AG08395 (cell line): Measurements from ENCODE around the gene ATP6V1A.
"Not testable (repeated sequence)": the region's sequence is repeated elsewhere in the genome, so short reads cannot be mapped to it uniquely, and the experiment has no call there.

Source experiments
- DNase-seq: peaks from one replicate; pipeline ENCODE4 v3.0.0; 2012; ENCODE audit warnings: mixed read lengths, low spot score

The ATP6V1A gene

DNA sequence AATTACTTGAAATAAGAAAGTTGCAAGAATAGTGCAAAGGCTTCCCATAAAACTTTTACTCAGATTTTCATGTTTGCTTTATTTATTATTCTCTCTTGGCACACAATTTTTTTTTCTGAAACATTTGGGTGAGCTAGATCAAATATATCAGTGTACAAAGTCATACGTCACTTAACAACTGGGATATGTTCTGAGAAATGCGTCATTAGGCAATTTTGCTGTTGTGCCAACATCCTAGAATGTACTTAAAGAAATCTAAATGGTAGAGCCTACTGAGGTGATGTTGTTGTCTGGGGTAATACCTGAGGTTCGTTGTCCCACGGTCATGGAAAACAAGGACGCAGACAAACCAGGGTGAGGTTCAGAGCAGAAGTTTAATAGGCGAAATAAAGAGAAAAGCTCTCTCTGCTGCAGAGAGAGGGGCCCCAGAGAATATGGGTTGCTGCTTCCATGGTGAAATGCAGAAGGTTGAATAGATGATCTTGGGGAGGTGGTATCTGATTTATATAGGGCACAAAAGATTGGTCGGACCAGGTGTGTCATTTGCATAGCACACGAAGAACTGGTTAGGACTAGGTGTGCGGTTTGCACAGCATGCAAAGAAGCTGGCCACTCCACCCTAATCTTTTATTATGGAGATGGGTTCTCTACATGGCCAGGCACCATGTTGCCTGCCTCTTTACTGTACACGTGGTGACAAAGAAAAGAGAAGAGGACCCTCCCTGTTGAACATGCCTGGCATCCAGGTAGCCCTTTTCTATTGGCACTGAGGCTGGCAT, 82.9 kb downstream of the ATP6V1A start:
- no peak for DNase-seq

DNA sequence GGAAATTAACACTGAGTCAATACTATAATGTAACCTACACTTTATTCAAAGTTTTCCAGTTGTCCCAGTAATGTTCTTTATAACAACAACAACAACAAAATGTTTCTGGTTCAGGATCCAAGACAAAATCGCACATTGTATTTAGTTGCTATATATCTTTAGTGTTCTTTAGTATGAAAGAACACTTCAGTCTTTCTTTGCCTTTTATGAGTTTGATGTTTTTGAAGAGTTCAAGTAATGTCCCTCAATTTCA, 84.2 kb downstream of the ATP6V1A start:
- no peak for DNase-seq

DNA sequence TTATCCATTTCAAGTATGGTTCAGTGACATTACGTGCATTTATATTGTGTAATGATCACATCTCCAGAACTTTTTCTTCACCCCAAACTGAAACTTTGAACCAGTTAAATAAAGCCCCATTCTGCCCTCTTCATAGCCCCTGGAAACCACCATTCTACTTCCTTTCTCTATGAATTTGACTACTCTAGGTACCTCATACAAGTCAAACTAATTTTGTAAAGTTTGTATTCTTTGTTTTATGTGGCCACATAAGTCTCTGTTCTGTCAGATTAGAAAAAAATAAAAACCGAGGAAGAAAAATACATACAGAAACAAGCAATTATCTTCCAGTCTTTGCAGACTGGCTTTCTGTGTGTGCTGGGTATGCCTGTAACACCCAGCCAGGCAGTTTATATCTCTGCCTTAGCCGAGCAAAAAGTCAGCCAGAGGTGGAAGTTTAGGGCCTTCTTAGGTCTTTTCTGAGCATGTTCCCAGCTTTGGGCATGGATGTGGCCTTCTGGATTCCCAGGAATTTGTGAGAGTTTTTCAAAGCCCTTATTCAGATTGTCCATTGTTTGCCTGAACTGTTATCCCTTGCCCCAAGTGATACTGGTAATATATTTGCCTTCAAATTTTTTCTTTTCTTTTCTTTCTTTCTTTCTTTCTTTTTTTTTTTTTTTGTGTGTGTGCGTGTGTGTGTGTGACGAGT, 85.8 kb downstream of the ATP6V1A start:
- no peak for DNase-seq

DNA sequence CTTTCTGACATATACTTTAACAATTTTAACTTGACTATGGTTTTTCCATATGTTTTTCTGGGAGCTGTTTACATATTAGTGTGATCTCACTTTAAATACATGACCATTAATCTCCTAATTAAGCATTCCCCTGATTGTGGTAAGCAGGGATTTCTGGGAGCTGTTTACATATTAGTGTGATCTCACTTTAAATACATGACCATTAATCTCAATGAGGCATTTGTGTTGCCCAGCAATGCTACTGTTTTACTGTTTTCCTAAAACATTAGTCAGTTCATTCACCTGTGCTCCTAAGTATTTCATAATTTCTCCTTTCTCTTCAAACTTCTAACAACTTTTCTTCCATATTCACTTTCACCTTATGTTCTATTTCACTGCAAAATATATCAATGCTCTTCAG, 88.1 kb downstream of the ATP6V1A start:
- DNase-seq, result no peak

DNA sequence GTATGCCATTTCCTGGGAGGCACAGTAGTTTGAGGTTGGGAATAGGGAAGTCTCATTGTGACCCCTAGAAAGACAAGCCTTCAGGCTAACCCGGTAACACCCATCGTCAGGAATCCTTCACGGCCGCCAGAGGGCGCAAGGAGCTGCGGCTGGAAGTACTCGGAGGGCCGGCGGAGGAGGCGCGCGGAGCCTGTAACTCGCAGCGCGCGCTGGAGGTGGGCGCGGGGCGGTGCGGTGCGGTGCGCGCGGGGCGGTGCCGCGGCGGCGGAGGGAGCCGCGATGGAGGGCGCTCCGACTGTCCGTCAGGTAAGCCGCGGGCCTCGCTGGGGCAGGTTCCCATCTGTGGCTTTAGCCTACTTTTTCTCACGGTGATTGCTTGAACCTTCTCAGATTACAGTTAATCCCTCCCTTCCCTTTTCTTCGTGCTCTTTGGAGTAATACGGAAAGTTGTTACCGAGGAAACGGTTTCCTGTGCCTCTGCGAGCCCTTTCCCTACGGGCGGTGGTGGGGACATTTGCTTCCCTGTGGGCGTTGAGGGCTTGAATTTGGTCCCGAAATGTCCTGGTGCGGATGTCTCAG, 91.9 kb downstream of the ATP6V1A start, which contains the start of gene GRAMD1C:
Gene GRAMD1C, plus strand, starts transcription at position 158 of the 579 bp plus-strand sequence. Its CDS starts 122 bp downstream, at position 280.
- DNase-seq, result peak; percentile 85

DNA sequence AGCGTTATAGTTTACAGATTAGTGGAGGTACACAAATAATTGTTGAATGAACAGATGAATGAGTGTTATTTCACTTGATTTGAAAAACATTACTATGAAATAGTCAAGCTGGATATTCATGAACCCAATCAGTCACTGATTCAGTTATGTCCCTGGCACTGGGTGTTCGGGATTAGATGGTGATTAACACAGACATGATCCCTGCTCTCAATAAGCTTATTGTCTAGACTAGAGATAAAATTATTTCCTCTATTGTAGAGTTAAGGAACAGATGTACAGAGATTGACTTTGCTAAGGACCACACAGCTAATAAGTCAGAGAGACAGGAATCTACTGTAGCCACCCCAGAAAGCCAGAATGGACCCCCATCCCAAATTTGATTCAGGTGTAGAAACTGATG, 92.7 kb downstream of the ATP6V1A start:
- no peak for DNase-seq

DNA sequence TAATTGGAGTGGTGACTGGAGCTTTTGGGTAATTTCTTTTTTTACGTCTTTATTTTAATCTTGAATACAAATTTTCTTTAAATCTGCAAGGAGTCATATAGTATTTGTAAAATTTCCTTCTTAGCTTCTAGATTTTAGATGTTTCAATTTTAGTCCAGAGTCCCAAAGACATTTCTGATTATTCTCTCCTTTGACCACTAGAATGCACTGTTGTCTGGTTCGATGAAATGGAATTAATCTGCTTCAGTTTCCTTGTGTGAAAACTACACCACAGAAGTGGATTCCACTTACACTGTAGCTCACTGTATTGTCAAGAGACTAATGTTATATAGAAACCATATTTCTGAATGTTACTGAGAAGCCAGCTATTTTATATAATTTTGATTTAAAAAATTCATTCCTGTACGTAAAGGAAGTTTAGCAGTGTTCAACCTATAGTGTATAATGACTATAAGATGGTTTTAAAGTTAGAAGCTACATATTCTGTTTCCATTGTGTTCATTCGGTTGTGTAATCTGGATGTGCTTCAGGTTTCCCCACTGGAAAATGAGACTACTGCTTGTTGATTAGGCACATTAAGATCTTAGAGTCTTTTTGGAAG, 97.9 kb downstream of the ATP6V1A start:
- DNase-seq, result peak; percentile 60

DNA sequence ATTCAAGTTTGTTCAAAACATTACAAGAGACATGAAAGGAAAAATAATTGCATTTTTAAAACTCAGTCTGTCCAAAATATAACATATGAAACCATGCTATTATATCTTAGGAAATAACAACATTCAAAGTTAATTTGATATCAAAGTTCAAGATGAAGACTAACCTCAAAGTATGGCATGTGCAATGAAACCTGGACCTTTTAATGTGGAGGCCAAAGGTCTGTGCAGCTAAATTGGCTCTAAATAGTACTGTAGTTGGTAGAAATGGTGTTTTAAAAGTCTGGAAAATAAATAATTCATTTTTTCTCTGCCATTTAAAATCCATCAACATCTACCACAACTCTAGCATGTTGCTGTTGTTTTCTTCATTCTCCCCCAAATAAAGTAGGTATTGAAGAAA, 100.4 kb downstream of the ATP6V1A start:
- DNase-seq, result no peak

DNA sequence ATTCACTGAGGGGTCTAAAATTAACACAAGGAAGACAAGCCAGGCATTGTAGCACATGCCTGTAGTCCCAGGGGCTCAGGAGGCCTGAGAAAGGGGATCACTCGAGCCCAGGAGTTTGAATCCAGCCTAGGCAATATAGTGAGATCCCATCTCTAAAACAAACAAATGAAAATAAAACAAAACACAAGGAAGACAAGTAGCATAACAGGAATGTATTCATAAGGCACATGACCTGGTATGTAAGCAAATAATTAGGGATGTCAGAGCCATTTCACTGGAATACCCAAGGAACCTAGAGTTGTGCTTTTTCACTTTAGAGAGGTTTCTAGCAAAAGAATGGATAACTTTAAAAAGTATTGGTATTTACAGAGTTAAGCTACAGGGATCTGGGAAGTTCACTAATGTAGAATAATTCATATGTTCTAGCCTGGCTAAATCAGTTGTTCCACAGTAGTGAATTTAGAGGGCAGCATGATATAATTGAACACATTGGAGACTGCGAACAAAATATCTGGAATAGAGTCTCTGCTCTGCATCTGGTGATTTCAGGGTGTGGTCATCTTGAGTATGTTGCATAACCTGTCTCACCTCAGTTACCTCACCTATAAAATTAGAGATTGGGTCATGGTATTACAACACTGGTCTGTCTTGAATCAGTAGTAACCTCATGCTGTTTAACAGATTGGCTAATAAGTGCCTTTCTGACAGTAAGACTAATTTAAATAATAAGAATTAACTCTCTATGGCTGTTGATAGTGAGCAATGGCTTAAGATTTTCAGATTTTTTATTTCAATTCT, 101.0 kb downstream of the ATP6V1A start:
- no peak for DNase-seq

DNA sequence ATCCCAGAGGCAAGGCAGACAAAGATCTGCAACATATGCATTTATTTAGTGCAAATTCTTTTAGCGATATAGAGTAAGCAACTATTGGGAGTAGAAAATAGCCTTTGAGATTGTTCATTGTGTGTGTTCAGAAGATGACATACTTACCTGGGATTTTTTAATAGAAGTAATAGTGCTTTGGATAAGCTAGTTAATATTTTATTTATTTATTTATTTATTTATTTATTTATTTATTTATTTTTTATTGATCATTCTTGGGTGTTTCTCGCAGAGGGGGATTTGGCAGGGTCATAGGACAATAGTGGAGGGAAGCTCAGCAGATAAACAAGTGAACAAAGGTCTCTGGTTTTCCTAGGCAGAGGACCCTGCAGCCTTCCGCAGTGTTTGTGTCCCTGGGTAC, 102.2 kb downstream of the ATP6V1A start:
- DNase-seq, result not testable (repeated sequence)

DNA sequence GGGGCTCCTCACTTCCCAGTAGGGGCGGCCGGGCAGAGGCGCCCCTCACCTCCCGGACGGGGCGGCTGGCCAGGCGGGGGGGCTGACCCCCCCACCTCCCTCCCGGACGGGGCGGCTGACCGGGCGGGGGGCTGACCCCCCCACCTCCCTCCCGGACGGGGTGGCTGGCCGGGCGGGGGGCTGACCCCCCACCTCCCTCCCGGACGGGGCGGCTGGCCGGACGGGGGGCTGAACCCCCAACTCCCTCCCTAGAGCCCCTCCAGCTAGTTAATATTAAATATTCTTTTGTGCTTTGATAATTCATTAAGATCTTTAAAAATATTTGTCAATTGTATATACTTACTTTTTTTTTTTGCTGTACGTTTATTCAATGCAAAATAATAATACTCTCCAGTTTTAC, 103.0 kb downstream of the ATP6V1A start:
- not testable (repeated sequence) for DNase-seq

DNA sequence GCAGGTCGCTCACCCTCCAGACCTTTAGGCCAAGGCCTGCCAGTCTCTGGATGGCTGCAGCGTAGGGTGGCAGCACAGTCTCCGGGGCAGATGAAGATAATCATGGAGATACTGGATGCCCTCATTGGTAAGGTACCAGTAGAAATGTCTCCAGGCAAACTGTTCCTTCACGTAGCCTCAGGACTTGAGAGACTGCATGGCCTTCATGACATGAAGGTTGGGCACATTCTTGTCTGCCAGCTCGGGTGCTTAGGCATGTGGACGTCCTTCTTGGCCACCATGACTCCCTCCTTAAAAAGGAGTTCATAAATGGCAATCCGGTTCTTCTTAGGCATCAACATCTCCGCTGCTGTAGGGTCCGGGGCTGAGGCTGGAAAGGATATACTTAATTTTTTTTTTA, 103.6 kb downstream of the ATP6V1A start:
- DNase-seq, result not testable (repeated sequence)

DNA sequence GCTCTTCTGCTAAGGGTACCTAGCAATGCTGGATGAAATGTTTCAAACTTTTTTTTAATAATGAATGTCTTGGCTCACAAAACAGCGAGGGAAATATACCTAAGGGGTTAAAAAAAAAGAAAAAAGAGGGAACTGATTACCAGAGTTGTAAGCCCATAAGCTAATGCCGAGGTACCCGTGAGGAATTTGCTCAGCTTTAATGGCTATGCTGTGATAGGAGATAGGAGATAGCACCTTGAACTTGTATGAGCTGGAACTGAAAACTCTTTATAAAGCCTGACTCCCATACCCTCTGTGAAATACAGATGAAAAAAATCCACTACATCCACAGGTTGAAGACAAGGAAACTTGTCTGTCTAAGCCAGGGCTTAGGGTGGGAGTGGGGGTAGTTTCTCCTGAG, 105.7 kb downstream of the ATP6V1A start:
- DNase-seq, result no peak
